ENCODE results near the gene SERGEF. TPM values are rescaled to one million over a fixed set of nuclear protein-coding genes. Genes with fewer than 3 reads are reported as not detected.

Gene SERGEF
- polyA plus RNA-seq, 3 donors = 18.0 to 22.1 (median 18.8) TPM

DNA sequence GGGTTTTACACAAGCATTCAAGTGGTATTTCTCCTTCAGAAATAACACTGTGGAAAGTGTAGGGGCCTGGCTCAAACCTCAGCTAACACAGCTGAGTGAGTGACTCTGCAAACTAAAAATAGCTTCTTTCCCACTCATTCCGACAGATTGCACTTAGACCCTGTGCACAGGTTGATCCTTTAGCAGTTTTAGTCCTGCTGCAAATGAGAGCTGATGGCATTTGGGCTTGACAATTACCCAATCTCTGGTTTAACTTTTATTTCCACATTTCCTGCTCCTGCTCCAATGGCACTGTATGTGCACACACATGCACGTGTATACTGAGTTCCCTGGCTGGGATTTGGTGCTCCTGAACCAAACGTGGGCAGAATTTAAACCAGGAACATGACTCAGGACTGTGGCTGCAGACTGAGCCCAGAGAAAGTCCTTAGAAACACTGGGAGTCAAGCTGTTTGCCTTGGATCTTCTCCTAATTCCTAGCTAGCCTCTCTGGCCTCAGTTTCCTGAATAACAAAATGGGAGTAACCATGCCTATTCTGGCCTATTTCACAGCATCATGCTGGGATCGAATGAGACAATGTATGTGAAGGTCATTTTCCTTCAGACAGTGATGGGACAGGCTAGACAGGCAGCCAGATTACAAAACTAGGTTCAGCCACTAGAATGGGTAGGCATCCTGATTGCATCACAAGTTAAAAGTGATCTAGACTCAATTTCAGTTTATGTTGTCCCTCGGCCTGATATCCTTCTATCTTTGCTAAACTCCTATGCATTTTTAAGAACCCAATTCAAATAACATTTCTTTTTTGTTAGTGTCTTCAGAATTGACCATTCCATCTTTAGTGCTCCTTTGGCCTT is 58.2 kb downstream of the SERGEF start:
- DNase-seq (ENCODE audit: low read depth in 3 of 3, low spot score in 2 of 3) = no peak

DNA sequence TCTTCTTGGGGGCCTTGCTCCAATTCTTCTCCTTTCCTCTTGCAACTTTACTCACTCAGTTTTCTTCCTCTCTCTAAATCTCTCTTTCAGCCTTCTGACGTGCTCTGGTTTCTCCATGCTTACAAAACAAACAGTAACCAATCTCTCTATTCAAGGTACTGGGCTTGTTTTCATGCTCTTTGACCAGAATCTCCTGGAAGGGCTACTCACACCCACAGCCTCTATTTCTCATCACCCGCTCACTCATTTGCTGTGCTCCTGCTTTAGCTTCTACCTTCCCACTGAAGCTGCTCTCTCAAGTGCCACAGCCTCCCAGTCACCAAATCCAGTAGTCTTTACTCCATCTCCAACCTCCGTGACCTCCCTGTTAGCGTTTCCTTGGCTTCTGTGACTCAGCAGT is 60.4 kb downstream of the SERGEF start:
- no peak for DNase-seq (ENCODE audit: low read depth in 3 of 3, low spot score in 2 of 3)

DNA sequence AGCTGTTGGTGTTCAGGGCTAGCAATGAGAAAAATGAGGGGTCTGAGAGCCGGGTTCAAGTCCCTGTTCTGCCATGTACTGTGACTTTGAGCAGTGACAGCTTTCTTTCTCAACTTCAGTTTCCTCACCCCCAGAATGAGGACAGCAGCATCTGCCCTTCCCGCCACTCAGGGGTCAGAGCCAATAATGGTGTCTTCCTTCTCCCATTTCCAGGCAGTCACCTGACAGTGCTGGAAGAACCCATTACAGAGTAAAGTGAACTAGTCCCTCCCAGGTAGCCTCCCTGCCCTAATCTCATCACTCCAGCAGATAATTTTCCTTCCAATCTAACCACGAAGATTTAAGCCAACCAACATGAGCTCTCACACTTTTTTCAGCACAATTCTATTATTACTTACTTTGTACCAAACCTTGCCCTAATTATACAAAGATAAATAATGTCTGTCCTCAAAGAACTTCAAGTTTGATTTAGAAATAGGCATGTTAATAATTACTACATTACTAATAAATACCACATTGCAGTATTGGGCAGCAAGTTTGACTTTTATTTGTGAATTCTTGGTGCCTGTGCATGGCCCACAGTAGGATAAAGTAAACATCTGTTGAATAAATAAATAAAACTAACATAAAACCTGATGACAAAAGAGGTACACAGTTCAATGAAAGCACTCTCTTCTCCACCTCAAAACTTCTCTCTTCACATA is 61.0 kb downstream of the SERGEF start:
- DNase-seq (ENCODE audit: low read depth in 3 of 3, low spot score in 2 of 3) = no peak

DNA sequence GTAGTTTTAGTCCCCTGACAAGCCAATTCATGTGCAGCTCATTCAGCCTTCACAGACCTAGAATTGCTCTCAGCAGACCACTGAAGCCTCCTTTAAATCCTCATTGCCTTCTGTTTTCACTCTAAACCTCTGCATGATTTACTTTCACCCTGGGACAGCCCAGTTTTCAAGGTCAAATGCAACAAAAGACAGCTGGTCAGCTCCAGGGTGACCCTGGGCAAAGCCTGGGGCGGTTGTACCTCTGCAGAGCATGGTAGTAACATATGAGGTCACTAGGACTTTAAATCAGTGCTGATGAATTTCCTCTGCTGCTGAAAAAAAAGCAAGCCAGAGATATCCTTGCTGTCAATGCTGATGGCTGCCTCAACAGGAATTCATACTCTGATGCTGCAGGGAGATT is 62.2 kb downstream of the SERGEF start:
- peak in 1 of 3 donors; percentile 5 for DNase-seq (ENCODE audit: low read depth in 3 of 3, low spot score in 2 of 3)

DNA sequence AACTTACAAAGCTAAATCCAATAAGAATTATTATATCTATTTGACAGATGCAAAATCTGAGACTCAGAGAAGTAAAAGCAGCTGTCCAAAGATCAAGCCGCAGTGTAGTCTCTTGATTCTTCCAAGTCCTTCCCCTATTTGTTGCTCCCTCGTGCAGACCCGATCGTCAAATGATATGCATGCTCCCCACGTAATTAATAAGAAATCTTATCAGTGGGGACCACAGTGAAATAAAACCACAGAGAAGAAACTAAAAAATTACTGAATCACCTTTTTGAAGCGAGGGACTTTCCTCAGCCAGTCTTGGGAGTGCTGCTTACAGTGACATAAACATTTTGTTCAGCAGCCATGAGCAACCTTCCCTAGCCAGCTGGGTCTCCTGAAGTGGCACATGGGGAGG is 64.6 kb downstream of the SERGEF start:
- DNase-seq (ENCODE audit: low read depth in 3 of 3, low spot score in 2 of 3) = no peak

DNA sequence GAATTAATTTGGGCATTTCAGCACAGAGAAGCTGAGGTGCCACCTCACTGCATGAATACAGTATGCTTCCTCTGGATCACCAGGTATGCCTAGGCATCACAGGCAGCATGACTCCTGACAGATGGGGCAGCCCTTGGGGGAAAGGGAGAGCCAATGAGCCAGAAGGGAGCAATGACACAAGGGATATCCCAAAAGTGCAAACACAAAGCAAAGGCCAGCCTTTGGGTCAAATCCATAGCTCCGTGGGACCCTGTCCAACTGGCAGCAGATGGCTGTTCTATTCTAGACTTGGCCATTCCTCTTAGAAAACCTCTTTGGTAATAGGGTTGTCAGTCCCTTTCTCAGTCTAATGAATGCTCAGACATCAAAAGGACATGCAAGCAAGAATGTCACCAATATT is 73.3 kb downstream of the SERGEF start:
- DNase-seq (ENCODE audit: low read depth in 3 of 3, low spot score in 2 of 3) = no peak

DNA sequence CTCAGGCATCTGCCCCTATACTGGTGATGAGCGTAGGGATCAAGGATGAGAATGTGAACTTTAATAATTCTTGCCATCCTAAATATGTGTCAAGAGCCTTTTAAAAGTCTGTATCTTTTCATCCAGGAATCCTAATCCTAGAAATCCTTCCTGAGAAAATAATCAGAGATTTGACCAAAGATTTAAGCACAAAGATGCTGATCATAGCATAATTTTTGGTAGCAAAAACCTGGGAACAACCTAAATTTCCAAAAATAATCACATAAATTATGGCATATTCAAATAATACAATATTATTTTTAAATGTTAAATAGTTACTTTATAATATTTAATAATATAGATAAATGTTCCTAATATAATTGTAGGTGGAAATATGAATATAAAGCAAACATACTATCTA is 76.1 kb downstream of the SERGEF start:
- no peak for DNase-seq (ENCODE audit: low read depth in 3 of 3, low spot score in 2 of 3)

DNA sequence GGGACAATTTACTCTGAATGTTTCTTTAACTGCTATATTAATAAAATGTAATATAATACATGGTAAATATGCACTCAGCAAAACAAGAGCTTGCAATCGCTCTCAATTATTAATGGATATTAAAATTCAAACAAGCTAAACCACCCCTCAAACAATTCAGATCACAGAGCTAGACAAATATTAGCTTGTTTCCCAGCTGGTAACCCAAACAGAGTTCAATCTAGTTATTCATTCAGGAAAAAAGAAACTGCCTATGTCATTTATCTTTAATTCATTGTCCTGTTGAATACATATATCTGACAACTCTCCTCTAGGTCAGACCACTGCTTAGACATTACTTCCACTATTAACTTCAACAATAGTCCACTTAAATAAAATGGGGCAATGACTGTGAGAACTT is 78.7 kb downstream of the SERGEF start:
- DNase-seq (ENCODE audit: low read depth in 3 of 3, low spot score in 2 of 3) = no peak

DNA sequence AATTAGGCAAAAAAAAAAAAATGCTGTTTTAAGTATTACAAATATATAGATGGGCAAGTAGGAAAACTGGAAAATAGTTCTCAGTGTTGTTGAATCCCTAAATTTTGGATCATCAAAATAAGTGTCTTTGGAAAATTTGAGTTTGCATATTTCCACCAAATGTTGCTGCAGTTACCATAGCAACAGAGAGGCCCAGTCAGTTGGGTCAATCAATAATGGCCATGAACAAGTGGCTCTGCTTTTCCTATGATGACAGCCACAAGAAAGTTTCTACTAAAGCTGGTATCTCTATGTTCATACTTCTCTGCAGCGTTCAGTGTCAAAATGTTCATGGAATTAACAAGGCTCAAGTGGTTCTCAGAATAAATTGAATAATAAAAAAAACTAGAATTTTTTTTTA is 79.1 kb downstream of the SERGEF start:
- no peak for DNase-seq (ENCODE audit: low read depth in 3 of 3, low spot score in 2 of 3)

DNA sequence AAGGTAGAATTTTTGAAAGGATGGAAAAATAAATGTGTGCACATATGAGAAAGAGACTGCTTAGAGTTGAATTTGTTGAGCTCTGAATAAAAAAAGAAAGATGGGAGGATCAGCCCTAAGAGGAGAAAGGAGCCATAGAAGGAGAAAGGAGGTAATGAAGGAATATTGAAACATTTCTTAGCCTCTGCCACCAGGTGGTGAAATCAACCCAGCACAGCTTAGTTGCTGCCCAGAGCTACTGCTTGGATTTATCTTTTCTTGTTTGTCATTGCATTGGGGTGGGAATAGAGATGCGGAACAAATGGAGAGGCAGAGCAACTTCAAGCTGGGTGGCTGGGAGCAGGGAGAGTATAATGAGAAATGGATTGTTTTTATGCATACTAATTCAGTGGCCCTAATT is 80.4 kb downstream of the SERGEF start:
- no peak for DNase-seq (ENCODE audit: low read depth in 3 of 3, low spot score in 2 of 3)

DNA sequence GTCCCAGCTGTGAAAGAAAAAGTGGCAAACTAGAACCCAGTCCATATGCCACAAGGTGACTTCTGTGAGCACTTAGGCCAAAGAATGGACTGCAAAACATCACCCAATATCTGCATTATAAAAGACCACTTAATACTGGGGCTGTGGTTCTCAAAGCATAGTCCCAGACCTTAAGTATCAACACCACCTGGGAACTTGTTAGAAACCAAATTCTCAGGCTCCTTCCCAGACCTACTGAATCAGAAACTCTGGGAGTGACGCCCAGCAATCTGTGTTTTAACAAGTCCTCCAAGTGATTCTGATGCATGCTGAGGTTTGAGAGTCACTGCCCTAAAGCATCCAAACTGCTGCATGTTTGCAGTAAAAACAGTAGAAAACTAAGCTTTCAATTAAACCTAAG is 81.3 kb downstream of the SERGEF start:
- DNase-seq (ENCODE audit: low read depth in 3 of 3, low spot score in 2 of 3) = no peak

DNA sequence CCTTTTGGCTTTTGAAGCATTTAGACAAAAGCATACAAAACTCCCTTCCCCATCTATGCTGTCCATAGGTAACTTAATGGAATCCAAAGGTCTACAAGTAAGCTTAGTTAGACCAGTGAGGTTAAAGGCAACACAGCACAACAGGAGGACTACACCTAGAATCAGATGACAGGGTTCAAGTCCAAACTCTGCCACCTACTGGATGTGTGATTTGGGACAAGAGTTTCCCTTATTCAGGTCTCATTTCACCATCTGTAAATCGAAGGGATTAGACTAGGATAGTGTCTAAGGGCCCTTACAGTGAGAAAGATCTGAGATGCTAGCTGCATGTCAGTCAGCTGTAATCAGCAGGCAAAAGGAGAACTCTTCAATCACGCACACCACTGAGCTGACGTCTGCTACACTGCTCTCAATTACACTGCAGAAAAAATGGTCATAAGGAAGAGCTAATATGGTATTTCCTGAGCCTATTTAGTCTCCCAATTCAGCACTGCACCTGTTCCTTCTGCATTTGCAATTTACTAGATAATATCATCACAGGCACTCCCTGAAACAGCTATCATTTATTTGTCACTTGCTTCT is 82.2 kb downstream of the SERGEF start:
- DNase-seq (ENCODE audit: low read depth in 3 of 3, low spot score in 2 of 3) = no peak

DNA sequence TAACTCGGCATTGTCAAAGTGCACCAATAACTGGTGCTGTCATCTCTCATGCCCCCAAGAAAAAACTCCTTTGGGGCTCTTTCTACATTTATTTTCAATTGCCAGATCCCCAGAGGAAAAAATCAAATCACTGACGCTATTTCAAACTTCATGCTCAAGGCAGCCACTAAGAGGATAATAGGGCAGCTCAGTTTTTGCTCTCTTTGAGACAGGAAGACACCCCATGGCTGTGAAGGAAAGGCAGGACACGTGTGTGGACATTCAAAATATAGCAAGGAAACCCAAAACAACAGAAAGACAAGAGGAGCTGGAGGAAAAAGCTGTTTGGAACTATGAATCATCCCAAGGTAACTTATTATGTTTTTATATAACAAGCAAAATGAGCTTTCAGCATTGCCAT is 83.7 kb downstream of the SERGEF start:
- DNase-seq (ENCODE audit: low read depth in 3 of 3, low spot score in 2 of 3) = no peak

DNA sequence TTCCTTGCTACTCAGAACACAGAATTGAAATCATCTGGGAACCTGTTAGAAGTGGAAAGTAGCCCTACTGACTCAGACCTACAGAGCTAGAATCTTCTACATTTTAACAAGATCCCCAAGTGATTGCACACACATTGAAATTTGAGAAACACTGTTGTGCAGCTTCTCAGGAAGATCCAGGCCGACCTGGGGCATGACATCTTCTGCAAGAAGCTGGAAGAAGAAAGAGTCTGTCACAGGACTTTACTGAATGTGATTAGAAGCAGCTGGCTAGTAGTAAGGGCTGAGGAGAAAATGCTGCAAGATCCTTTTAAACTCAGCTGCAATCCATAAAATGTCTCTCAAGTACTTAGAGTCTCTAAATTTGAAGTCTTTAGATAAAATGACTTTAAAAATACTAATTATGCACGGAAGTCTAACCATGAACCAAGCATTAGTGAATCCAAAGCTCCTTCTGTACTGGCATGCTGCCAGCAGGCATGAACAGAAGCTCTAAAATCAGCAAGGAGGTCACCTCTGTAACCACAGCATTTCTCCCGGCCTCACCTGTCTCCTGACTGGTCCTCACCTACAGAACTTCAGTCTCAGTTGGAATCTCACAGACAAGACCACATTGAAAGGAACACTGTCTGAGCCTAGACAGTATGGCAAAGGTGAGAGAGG is 85.0 kb downstream of the SERGEF start:
- peak in 2 of 3 donors; percentile 31 to 38 for DNase-seq (ENCODE audit: low read depth in 3 of 3, low spot score in 2 of 3)

DNA sequence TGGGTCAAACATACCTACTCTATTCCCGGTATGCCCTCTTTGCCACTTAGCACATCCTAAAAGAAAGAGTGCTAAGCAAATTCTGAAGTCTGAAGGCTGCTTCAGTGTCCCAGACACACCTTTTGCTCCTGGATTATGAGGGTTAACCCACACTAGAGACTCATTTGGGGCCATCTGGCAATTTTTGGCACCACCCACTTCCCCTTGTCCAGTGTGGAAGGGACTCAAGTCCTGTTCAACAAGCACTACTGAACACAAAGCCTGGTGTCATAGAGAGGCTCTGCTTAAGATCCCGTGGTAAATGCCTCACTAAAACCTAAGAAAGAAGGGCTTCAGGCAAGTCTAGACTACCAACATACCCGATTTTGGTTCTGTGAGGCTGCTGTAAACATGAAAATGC is 85.8 kb downstream of the SERGEF start:
- DNase-seq (ENCODE audit: low read depth in 3 of 3, low spot score in 2 of 3) = no peak

DNA sequence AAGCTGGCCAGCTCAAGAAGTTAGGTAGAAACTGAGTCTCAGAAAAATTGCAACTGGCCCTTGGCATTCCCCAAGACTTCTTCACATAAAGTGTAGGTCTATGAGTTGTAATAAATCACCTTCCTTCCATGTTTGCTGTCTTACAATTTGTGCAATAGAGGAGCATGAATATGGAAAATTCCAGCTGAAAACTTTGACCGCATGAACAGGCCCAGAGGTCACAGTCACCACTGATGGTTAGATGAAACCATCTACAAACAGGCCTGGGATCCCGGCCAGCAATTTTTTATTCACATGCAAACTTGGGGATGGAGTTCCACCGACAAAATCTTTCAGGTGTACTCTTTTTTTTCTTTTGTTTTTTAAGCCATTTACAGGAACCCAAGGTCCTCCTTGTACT is 88.1 kb downstream of the SERGEF start:
- no peak for DNase-seq (ENCODE audit: low read depth in 3 of 3, low spot score in 2 of 3)

DNA sequence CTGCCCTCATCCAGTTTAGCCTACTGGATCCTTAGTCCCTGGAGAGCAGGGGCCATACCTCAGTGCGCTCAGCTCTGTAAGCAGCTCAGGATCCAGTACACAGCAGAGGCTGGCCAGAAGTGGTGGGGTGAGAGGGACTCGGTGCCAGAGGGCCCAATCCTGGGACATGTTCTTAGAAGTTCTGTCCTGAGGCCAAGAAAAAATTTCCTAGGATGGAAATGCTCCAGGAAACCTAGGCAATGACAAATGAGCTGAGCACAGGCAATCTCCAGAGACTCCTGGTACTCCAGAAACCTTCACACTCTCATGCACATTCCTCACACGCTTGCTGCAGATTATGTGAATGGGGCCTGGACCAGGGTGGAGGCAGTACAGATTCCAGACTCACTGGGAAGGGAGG is 89.6 kb downstream of the SERGEF start:
- no peak for DNase-seq (ENCODE audit: low read depth in 3 of 3, low spot score in 2 of 3)

DNA sequence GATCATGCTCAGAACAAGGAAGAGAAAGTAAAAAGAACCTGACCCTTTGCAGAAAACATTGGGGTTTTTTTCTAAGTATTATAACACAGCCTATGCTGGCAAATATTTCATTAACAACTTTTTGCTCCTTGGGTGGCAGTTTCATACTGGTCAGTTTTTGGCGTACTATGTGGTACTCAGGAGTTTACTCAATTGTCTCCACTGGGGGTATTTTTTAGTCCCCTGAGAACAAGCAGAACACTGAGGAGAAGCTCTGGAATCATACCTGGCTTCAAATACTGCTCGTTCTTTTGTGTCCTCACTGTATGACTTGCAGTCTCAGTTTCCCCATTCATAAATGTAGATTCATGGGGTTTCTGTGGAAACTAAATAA is 90.4 kb downstream of the SERGEF start:
- DNase-seq (ENCODE audit: low read depth in 3 of 3, low spot score in 2 of 3) = no peak

DNA sequence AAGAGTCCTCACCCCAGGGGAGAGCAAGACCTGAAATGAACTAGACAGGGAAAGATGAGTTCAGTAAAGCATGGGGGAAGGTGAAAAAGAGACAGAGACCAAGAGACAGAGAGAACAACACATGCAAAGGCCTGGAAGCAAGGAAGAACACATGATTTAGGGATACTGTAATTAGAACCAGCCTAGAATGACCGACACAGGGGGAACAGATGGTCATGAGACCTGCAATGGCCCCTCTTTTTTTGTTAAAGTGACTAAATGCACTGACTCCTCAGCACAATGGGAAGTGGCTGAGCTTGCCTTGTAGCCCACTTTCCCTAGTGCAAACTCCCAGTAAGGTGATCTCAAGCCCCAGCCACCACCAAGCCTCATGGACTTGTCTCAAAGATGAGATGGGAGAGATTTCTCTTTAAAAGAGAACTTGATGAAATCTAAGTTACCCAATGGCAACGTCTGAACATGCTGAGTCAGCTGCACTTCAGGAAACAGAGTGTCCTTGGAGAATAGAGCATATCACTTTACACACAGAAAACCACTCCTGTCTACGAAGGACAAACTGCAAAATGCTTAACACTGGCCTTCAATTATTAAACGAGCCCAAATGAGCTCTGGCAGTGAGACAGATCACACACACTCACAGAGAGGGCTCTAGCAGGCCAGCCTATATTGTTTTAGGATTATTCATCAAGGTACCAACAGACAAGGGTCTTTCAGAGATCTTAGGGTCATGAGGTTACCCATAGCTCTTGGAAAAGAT is 91.0 kb downstream of the SERGEF start:
- no peak for DNase-seq (ENCODE audit: low read depth in 3 of 3, low spot score in 2 of 3)

DNA sequence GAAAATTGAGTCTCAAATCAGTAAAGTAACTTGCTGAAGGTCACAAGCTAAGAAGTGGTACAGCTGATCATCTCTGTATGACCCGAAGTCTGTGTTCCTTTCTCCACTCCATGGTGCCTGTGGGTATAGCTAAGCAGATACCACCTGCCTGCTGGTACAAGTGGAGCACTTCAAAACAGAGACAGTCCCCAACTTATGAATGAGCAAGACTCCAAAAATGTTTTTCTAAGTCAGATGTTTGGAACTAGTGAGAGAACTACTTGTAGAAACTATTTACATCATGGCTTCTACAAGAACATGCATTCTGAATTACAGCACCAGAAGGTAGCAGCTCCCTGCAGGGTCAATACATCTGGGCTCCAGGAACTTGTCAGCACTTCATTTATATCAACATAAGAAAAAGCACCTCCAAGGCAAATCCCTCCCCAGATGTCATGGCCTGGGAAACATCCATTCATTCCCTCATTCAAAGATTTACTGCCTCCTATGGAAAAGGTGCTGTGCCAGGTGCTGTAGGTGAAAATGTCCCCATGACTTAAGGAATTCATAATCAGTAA is 94.7 kb downstream of the SERGEF start:
- no peak for DNase-seq (ENCODE audit: low read depth in 3 of 3, low spot score in 2 of 3)
